PFSK-1 (cell line): ENCODE results near the gene SDC1.

Experiments
- POLR2AphosphoS5 ChIP-seq: IDR thresholded peaks from 2 replicates; pipeline ENCODE4 v1.6.1; 2012; ENCODE audit warnings: low read depth, mild to moderate bottlenecking, control low read depth, low read length, moderate library complexity
- SIN3A ChIP-seq: IDR thresholded peaks from 2 replicates; pipeline ENCODE4 v1.6.1; 2012; ENCODE audit warnings: mild to moderate bottlenecking, low read length, moderate library complexity, borderline replicate concordance; ENCODE audit not compliant: insufficient read depth
- TAF1 ChIP-seq: IDR thresholded peaks from 2 replicates; pipeline ENCODE4 v1.6.1; 2012; ENCODE audit warnings: low read length, control low read depth, borderline replicate concordance; ENCODE audit not compliant: insufficient read depth
- TF ChIP-seq, protein P1 (sequence below), 2 experiments: IDR thresholded peaks; 2 replicates each; pipeline versions ENCODE4 v1.6.1 to v1.8.0; 2011 to 2012; ENCODE audit warnings: low read depth in 2 of 2, low read length in 2 of 2, control low read depth in 1 of 2, inconsistent platforms in 1 of 2, mild to moderate bottlenecking in 1 of 2, moderate library complexity in 1 of 2; ENCODE audit not compliant: insufficient read depth in 1 of 2

DNA sequence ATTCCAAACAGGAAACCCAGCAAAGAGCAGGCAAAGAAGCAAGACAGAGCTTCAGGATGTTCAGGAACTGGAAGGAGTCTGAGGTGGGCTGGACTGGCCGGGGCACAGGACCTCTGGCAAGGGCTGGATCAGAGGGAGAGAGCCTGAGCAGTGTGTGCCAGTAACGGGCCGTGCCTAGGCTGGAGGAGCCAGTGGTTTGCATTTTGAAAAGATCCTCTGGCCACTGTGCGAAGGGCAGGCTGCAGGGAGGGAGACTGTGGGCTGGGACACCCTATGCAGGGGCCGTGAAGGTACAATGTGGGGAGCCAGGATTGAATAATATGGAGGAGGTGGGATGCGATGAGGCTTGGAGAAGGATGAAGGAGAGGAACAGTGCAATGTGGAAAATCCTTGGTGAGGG, 6.2 kb upstream of the SDC1 start:
- TF ChIP-seq, protein P1, sequence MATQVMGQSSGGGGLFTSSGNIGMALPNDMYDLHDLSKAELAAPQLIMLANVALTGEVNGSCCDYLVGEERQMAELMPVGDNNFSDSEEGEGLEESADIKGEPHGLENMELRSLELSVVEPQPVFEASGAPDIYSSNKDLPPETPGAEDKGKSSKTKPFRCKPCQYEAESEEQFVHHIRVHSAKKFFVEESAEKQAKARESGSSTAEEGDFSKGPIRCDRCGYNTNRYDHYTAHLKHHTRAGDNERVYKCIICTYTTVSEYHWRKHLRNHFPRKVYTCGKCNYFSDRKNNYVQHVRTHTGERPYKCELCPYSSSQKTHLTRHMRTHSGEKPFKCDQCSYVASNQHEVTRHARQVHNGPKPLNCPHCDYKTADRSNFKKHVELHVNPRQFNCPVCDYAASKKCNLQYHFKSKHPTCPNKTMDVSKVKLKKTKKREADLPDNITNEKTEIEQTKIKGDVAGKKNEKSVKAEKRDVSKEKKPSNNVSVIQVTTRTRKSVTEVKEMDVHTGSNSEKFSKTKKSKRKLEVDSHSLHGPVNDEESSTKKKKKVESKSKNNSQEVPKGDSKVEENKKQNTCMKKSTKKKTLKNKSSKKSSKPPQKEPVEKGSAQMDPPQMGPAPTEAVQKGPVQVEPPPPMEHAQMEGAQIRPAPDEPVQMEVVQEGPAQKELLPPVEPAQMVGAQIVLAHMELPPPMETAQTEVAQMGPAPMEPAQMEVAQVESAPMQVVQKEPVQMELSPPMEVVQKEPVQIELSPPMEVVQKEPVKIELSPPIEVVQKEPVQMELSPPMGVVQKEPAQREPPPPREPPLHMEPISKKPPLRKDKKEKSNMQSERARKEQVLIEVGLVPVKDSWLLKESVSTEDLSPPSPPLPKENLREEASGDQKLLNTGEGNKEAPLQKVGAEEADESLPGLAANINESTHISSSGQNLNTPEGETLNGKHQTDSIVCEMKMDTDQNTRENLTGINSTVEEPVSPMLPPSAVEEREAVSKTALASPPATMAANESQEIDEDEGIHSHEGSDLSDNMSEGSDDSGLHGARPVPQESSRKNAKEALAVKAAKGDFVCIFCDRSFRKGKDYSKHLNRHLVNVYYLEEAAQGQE (IDR thresholded peaks at IDR 0.05; ENCODE audit: insufficient read depth in 1 of 2, low read depth in 2 of 2, low read length in 2 of 2) = no peak
- no peak for TF ChIP-seq SIN3A
- TF ChIP-seq POLR2AphosphoS5 = no peak
- TF ChIP-seq TAF1 = no peak
